HepG2 (cell line): ENCODE results near the gene RNH1. TPM values are rescaled to one million over a fixed set of nuclear protein-coding genes. Genes with fewer than 3 reads are reported as not detected.
A peak's percentile ranks its signal among the peaks of the same experiment; 100 is the strongest.

Experiments used
- ELF4 ChIP-seq: sonication (generic); formaldehyde crosslinking; IDR thresholded peaks from 2 replicates; pipeline ENCODE4 v1.5.0; 2020; ENCODE audit warnings: missing genetic modification reagents, mild to moderate bottlenecking, moderate library complexity, borderline replicate concordance
- ETV5 ChIP-seq: IDR thresholded peaks from 2 replicates; pipeline ENCODE4 v1.6.1; 2018; ENCODE audit warnings: missing biosample characterization, missing genetic modification reagents, inconsistent platforms, borderline replicate concordance
- HMG20B ChIP-seq: conservative IDR thresholded peaks from 2 replicates; pipeline ENCODE4 v1.6.1; 2016; ENCODE audit warnings: missing genetic modification reagents, missing compliant biosample characterization
- HNRNPH1 ChIP-seq: fragments of 200-400 bp; formaldehyde crosslinking; optimal IDR thresholded peaks from 2 replicates; pipeline ENCODE3; 2017; ENCODE audit warnings: mild to moderate bottlenecking, low read depth, low read length
- IRF2 ChIP-seq: IDR thresholded peaks from 2 replicates; pipeline ENCODE4 v1.6.1; 2018; ENCODE audit warnings: missing genetic modification reagents, missing compliant biosample characterization
- KAT8 ChIP-seq: IDR thresholded peaks from 2 replicates; pipeline ENCODE4 v1.6.1; 2016; ENCODE audit warnings: missing genetic modification reagents, missing compliant biosample characterization
- KDM4B ChIP-seq: sonication (generic); formaldehyde crosslinking; IDR thresholded peaks from 2 replicates; pipeline ENCODE4 v1.4.0; 2020; ENCODE audit warnings: missing genetic modification reagents
- POLR2AphosphoS2 ChIP-seq: IDR thresholded peaks from 2 replicates; pipeline ENCODE4 v1.6.1; 2011; ENCODE audit warnings: low read depth, low read length, improper control_type of control experiment
- RBM39 ChIP-seq: fragments of 200-400 bp; formaldehyde crosslinking; IDR thresholded peaks from one replicate; pipeline ENCODE4 v1.6.1; 2018; ENCODE audit warnings: antibody characterized with exemption, mild to moderate bottlenecking, low read depth, low read length; ENCODE audit not compliant: poor library complexity, severe bottlenecking
- RNF2 ChIP-seq: fragments of 450-650 bp; conservative IDR thresholded peaks from 2 replicates; pipeline ENCODE4 v1.6.1; 2016; ENCODE audit warnings: low read depth
- SALL1 ChIP-seq: sonication (generic); formaldehyde crosslinking; IDR thresholded peaks from 2 replicates; pipeline ENCODE4 v1.8.0; 2022; ENCODE audit warnings: mild to moderate bottlenecking, missing genetic modification reagents
- SALL2 ChIP-seq: sonication (generic); formaldehyde crosslinking; IDR thresholded peaks from 2 replicates; pipeline ENCODE4 v1.8.1; 2023; ENCODE audit warnings: mild to moderate bottlenecking, missing genetic modification reagents, inconsistent platforms
- SCMH1 ChIP-seq: sonication (generic); formaldehyde crosslinking; IDR thresholded peaks from 2 replicates; pipeline ENCODE4 v1.9.0; 2021; ENCODE audit warnings: missing genetic modification reagents, mild to moderate bottlenecking, borderline replicate concordance
- SMC3 ChIP-seq: IDR thresholded peaks from 2 replicates; pipeline ENCODE4 v1.6.1; 2011; ENCODE audit warnings: low read length, improper control_type of control experiment
- SSRP1 ChIP-seq: IDR thresholded peaks from 2 replicates; pipeline ENCODE4 v1.6.1; 2016; ENCODE audit warnings: control low read depth
- STAT5B ChIP-seq: sonication (generic); formaldehyde crosslinking; IDR thresholded peaks from 2 replicates; pipeline ENCODE4 v1.4.0; 2020; ENCODE audit warnings: missing genetic modification reagents
- TCF7 ChIP-seq: sonication (generic); IDR thresholded peaks from 2 replicates; pipeline ENCODE4 v1.6.1; 2016; ENCODE audit warnings: antibody characterized with exemption, low read depth
- TCF7L2 ChIP-seq: IDR thresholded peaks from 2 replicates; pipeline ENCODE4 v1.6.1; 2011; ENCODE audit warnings: mild to moderate bottlenecking, low read depth, low read length, moderate library complexity
- WIZ ChIP-seq: sonication (generic); formaldehyde crosslinking; IDR thresholded peaks from 2 replicates; pipeline ENCODE4 v1.5.1; 2020; ENCODE audit warnings: mild to moderate bottlenecking, missing genetic modification reagents
- ZNF20 ChIP-seq: sonication (generic); formaldehyde crosslinking; IDR thresholded peaks from 2 replicates; pipeline ENCODE4 v1.4.0; 2020; ENCODE audit warnings: mild to moderate bottlenecking, moderate library complexity, missing genetic modification reagents
- ZNF24 ChIP-seq: fragments of 450-650 bp; IDR thresholded peaks from 2 replicates; pipeline ENCODE4 v1.6.1; 2017; ENCODE audit warnings: antibody characterized with exemption, mild to moderate bottlenecking
- ZNF747 ChIP-seq: sonication (generic); formaldehyde crosslinking; IDR thresholded peaks from 2 replicates; pipeline ENCODE4 v1.8.1; 2023; ENCODE audit warnings: missing genetic modification reagents, mild to moderate bottlenecking, borderline replicate concordance
- ZNF766 ChIP-seq: sonication (generic); formaldehyde crosslinking; IDR thresholded peaks from 2 replicates; pipeline ENCODE4 v1.5.0; 2020; ENCODE audit warnings: missing genetic modification reagents, borderline replicate concordance
- polyA plus RNA-seq, 8 experiments: library from polyadenylated mRNA; depleted of rRNA in 3 of 8; stranded (reverse) in 7 of 8; unstranded in 1 of 8; fragments of >200 nt; fragmentation: Illumina TruSeq in 4 of 8; extraction: Trizol in 4 of 8; gene quantifications; 2 replicates each; pipeline versions ENCODE4 v1.2.1 to v1.2.3, GENCODE V29; 2011 to 2016; ENCODE audit warnings: low read depth in 4 of 8, missing spikeins in 1 of 8, mixed read lengths in 1 of 8; ENCODE audit not compliant: insufficient read depth in 1 of 8
- total RNA-seq, 5 experiments: library from RNA; depleted of rRNA; stranded (reverse); fragments of >200 nt; fragmentation: Illumina TruSeq; extraction: Trizol; gene quantifications; 2 replicates each; pipeline ENCODE4 v1.2.3, GENCODE V29; 2016; ENCODE audit warnings: low read depth in 1 of 5
- TF ChIP-seq, protein P1 (sequence below): sonication (generic); formaldehyde crosslinking; IDR thresholded peaks from 2 replicates; pipeline ENCODE4 v1.5.1; 2020; ENCODE audit warnings: missing genetic modification reagents, mild to moderate bottlenecking, borderline replicate concordance
- TF ChIP-seq, protein P2 (sequence below): sonication (generic); formaldehyde crosslinking; IDR thresholded peaks from 2 replicates; pipeline ENCODE4 v1.4.0; 2020; ENCODE audit warnings: missing genetic modification reagents
- TF ChIP-seq, protein P3 (sequence below): sonication (generic); formaldehyde crosslinking; IDR thresholded peaks from 2 replicates; pipeline ENCODE4 v1.8.1; 2023; ENCODE audit warnings: mild to moderate bottlenecking, missing genetic modification reagents, borderline replicate concordance
- TF ChIP-seq, protein P4 (sequence below): fragments of 450-650 bp; IDR thresholded peaks from 2 replicates; pipeline ENCODE4 v1.6.1; 2017

RNH1 gene
- total and polyA plus RNA-seq, 2 of the 13 experiments (the other 11 are each of a cell fraction or from before 2014, with no cell fraction given): 36.0 to 74.1 TPM

DNA sequence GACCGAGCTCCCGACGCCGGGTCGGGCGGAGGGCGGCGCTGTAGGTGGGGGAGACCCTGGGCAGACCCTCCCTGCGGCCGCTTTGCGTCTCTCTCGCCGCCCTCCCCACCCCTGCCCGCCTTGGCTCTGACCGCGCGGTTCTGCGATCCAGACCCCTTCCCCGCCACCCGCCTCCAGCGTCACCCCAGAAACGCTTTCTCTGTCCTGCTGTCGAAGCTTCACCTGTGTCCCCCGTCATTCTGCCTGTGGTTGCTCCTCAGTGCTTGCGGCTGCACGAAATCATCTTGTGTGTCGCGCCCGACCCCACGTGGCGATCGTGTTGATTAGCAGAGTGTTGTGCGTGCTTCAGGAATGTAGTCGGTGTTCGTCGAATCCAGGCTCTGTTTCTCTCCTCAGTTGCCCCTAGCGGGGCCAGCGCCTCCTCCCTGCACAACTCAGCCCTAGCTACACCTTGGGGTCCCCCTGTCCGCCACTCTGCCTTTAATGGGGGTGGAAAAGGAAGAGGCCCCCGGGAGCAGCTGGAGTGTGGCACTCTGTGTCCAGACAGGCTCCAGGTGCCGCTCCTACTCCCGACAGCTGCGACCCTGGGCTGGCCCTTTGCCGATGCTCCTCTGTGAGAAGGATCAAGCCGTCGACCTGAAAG lies 56.1 kb downstream of the RNH1 start (continued):
- no peak for TF ChIP-seq ZNF766 (CRISPR knock-in tag)
- TF ChIP-seq TCF7L2: no peak
- no peak for TF ChIP-seq HMG20B (CRISPR knock-in tag)
- TF ChIP-seq ELF4 (CRISPR knock-in tag): no peak
- TF ChIP-seq, protein P1, sequence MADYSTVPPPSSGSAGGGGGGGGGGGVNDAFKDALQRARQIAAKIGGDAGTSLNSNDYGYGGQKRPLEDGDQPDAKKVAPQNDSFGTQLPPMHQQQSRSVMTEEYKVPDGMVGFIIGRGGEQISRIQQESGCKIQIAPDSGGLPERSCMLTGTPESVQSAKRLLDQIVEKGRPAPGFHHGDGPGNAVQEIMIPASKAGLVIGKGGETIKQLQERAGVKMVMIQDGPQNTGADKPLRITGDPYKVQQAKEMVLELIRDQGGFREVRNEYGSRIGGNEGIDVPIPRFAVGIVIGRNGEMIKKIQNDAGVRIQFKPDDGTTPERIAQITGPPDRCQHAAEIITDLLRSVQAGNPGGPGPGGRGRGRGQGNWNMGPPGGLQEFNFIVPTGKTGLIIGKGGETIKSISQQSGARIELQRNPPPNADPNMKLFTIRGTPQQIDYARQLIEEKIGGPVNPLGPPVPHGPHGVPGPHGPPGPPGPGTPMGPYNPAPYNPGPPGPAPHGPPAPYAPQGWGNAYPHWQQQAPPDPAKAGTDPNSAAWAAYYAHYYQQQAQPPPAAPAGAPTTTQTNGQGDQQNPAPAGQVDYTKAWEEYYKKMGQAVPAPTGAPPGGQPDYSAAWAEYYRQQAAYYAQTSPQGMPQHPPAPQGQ (CRISPR knock-in tag): no peak
- no peak for TF ChIP-seq ZNF747 (CRISPR knock-in tag)
- TF ChIP-seq HNRNPH1: no peak
- TF ChIP-seq, protein P2, sequence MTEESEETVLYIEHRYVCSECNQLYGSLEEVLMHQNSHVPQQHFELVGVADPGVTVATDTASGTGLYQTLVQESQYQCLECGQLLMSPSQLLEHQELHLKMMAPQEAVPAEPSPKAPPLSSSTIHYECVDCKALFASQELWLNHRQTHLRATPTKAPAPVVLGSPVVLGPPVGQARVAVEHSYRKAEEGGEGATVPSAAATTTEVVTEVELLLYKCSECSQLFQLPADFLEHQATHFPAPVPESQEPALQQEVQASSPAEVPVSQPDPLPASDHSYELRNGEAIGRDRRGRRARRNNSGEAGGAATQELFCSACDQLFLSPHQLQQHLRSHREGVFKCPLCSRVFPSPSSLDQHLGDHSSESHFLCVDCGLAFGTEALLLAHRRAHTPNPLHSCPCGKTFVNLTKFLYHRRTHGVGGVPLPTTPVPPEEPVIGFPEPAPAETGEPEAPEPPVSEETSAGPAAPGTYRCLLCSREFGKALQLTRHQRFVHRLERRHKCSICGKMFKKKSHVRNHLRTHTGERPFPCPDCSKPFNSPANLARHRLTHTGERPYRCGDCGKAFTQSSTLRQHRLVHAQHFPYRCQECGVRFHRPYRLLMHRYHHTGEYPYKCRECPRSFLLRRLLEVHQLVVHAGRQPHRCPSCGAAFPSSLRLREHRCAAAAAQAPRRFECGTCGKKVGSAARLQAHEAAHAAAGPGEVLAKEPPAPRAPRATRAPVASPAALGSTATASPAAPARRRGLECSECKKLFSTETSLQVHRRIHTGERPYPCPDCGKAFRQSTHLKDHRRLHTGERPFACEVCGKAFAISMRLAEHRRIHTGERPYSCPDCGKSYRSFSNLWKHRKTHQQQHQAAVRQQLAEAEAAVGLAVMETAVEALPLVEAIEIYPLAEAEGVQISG (CRISPR knock-in tag): no peak
- TF ChIP-seq KAT8 (CRISPR knock-in tag): no peak
- no peak for TF ChIP-seq ZNF20 (CRISPR knock-in tag)
- 0 out of 2 replicates have a peak, but pooled peaks have one; percentile 32 for TF ChIP-seq RNF2
- TF ChIP-seq SALL1 (CRISPR knock-in tag): peak; percentile 33; the same call in 1 of the 2 replicates
- TF ChIP-seq POLR2AphosphoS2: no peak
- 0 out of 2 replicates have a peak, but pooled peaks have one; percentile 33 for TF ChIP-seq IRF2 (CRISPR knock-in tag)
- no peak for TF ChIP-seq RBM39
- TF ChIP-seq, protein P3, sequence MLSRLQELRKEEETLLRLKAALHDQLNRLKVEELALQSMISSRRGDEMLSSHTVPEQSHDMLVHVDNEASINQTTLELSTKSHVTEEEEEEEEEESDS (CRISPR knock-in tag): no peak
- peak; percentile 38 for TF ChIP-seq SMC3
- no peak for TF ChIP-seq STAT5B (CRISPR knock-in tag)
- no peak for TF ChIP-seq SSRP1 (CRISPR knock-in tag)
- TF ChIP-seq SCMH1 (CRISPR knock-in tag): no peak
- TF ChIP-seq SALL2: no peak
- TF ChIP-seq KDM4B: no peak
- 0 out of 2 replicates have a peak, but pooled peaks have one; percentile 40 for TF ChIP-seq WIZ (CRISPR knock-in tag)
- TF ChIP-seq ETV5 (CRISPR knock-in tag): no peak
- TF ChIP-seq, protein P4, sequence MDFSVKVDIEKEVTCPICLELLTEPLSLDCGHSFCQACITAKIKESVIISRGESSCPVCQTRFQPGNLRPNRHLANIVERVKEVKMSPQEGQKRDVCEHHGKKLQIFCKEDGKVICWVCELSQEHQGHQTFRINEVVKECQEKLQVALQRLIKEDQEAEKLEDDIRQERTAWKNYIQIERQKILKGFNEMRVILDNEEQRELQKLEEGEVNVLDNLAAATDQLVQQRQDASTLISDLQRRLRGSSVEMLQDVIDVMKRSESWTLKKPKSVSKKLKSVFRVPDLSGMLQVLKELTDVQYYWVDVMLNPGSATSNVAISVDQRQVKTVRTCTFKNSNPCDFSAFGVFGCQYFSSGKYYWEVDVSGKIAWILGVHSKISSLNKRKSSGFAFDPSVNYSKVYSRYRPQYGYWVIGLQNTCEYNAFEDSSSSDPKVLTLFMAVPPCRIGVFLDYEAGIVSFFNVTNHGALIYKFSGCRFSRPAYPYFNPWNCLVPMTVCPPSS: no peak
- TF ChIP-seq ZNF24: no peak
- TF ChIP-seq TCF7: no peak
